Amygdala (tissue), 56 donors: ENCODE data around the gene RGS1.

ENCODE experiments used
- DNase-seq, 56 donors: peaks; one replicate each; lab custom pipeline; 2025; lab: John Stamatoyannopoulos, UW

Gene RGS1

DNA sequence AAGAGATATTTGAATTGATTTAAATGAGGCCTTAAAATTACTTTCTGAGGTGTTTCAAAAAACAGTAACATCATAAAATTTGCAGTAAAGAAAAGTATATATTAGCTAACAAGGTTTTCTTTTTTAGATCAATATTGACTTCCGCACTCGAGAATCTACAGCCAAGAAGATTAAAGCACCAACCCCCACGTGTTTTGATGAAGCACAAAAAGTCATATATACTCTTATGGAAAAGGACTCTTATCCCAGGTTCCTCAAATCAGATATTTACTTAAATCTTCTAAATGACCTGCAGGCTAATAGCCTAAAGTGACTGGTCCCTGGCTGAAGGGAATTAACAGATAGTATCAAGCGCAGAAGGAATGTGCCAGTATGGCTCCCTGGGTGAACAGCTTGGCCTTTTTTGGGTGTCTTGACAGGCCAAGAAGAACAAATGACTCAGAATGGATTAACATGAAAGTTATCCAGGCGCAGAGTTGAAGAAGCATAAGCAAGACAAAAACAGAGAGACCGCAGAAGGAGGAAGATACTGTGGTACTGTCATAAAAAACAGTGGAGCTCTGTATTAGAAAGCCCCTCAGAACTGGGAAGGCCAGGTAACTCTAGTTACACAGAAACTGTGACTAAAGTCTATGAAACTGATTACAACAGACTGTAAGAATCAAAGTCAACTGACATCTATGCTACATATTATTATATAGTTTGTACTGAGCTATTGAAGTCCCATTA lies 3.6 kb downstream of the RGS1 start:
- DNase-seq = no peak

DNA sequence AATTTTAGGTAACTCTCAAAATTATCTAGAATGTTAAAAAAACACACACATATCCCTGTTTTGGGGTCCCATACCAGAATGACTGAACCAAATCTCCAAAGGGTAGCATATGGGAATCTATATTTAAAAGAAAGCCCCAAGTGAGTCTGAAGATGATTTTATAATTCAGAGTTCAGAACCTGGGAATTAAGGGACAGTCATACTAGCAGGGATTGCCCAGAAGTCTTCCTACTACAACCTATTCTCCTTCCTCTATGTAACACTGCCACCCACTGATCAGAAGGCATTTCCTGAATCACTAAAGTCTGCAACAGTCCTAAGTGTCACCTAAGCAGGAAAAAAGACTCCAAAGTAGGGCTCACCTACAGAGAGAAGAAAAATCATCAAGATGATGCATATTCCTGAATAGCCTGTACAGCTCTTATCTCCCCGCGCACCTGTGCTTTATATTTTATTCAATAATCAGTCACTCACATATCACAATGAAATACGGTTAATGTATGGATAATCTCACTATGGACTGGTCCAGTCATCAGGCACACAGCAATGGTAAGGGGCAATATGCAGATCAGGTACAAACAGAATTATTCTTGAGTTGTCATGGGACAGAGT lies 4.9 kb downstream of the RGS1 start:
- peak in 1 of 56 donors; percentile 3 for DNase-seq

DNA sequence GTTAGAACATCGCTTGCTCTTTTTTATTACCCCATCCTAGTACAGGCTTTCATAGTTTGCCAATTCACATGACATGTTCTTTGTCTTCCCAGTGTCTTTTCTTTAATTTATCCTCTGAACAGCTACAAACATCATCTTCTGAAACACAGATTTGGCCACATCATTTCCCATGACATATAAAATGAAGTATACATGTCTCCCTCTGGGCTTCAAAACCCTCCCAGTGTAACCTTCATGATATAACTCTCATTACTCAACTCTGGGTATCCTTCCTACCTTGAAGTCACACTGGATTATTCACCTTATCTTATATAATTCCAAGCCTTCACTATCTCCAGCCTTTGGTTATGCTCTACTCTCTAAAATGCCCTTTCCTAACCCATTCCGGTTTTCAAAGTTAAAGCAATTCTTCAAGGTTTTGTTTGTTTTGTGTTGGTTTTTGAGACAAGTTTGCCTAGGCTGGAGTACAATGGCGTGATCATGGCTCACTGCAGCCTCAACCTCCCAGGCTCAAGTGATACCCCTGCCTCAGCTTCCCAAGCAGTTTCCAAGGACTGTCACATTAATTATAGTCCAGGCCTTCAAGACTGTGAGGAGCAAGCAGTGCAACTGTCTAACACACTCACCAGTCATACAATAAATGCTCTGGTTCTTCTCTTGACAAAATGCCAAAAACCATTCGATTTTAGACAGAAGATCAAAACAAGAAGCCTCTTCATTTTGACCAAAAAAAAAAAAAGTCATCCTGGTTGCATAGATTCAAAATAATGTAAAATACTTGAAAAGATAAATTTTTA lies 5.8 kb downstream of the RGS1 start:
- no peak for DNase-seq

DNA sequence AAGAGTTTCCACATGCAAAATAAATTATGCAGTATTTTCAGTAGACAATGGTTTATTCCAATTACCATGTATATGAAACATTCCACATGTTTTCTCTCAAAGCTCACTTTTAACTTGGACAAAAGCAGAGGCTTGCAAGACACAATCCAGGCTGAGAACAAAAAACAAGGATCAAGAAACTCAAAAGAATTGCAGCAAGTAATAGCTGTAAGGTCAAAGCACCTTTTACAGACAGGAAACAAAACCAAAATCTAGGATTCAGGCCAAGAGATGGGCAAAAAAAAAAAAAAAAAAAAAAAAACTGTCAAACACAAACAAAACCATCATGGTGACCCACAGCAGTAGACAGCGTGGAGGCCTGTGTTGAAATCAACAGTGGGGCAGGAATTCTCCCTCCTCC lies 9.3 kb downstream of the RGS1 start:
- no peak for DNase-seq

DNA sequence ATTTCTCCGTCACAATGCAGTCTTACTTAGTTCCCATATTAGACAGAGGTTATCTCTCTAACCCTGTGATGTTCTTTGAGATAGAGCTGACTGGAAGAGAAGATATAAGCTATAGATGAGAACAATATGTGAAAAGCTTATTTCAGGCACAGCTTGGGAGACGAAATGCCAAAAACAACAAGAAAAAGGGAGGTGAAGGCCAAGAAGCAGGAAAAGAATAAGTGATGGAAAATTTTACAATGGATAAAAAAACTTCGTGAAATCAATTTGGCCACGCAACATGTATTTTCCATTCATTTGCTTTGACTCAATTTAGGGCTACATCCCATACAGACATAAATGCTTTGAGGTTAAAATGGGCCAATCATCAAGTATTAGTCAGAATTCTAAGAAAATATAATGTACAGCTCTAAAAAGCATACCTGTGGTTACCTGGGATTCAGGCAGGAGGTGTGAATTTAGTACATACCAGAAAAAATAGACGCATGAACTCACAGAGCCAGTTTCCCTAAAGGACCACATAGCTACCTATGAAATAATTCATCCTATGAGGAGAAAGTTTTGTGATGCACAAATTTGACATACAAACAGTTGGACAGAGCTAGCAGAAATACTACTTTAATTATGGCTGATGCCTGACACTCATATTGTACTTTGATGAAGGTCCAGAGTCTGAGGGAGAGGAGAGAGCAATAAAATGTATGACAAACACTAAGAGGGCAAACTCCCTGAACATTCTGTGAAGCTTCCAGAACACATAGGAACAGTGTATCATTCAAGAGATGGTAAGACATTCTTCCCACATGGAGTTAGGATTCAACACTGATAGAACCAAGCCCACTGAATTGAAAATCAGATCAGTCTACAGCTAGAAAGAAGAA lies 12.1 kb downstream of the RGS1 start:
- DNase-seq = no peak

DNA sequence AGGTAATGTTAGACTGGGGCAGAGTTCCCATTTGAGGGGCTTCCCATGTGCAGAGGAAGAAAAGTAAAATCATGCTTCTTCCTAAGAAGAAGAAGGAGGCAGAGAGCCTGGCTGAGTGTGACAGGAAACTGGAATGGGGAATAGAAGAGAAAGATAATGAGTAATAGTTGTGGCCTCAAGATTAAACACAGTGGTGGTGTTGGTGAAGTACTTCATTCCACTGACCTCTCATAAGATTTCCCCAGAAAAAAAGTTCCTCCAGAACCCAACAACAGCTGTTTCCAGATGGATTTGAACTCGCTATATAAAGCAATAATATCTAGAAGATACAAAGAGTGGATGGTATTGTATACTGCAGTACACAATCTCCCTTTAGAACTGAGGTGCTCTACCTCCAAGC lies 13.0 kb downstream of the RGS1 start:
- DNase-seq = no peak

DNA sequence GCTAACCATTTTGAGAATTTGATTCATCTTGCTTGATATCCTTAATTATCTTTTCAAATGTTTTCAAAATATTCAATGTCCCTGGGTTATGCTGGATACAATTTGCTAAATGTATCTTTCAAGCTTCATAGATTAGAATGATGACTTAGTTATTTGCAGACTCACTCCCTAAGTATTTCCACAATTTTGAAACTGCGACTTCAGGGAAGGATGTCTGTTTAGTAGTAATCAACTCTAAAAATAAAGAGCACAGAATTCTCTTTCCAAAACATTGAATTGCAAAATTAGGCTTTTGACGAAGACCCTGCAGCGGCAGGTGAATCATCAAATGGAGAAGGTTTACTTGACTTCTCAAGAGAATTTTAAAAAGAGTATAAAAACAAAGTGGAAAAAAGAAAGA lies 14.2 kb downstream of the RGS1 start:
- DNase-seq = no peak

DNA sequence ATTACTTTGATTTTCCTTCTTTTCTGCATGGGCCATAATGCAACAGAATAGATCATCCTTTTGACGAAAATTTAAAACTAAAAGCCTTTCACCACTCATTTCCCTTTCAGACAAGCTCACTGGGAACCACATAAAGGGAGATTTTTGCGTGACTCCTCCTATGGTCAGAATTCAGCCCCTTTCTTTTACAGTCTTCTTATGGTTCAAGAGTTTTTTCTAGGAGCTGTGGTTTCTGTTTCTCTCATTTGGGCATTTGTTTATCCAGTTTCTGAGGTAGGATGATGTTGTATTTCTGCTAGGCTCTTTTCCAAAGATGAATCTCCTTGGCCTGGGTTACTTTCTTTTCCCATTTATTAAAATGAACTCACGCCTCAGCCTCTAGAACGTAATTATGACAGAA lies 16.9 kb downstream of the RGS1 start:
- no peak for DNase-seq

DNA sequence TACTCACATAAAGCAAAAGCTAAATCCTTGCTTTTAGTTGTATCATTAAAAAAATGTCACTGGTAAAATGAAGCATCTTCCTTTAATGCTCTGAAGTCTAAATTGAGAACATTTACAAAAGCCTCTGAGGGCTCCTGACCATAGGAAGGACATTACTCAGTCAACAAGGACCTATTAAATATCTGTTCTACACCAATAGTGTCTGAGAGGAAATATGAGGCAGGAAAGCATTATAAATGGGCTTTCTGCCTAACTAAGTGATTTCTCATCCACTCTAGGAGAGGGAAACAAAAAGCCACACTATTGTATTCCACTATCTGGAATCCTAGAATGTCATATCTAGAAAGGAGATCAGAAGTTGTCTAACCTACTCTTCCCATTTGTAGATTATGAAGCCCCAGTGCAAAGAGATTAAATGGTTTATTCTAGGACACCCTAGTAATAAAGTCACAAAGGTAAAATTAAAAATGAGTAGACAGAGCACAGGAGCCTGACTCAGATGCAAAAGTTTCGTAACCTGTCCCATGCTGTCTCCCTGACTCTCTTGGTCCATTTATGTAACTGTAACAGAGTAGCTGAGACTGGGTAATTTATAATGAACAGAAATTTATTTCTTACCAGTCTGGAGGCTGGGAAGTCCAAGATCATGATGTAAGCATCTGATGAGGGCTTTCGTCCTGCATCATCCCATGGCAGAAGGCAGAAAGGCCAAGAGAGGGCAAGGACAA lies 17.6 kb downstream of the RGS1 start:
- DNase-seq = no peak

DNA sequence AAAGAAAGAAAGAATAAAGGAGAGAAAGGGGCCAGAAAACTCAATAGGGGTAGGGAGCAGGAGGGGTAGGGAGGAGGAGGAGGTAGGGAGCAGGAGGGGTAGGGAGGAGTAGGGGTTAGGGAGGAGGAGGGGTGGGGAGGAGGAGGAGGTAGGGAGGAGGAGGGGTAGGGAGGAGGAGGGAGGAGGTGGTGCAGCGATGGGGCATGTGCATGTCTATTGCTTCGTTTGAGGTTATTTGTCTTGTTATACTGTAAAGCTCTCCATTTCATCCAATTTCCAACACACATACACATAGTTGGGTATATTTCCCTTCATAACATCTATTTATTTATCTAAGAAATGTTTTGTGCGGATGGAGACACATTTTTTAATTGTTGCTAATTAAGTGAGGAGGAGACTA lies 19.7 kb downstream of the RGS1 start:
- no peak for DNase-seq

DNA sequence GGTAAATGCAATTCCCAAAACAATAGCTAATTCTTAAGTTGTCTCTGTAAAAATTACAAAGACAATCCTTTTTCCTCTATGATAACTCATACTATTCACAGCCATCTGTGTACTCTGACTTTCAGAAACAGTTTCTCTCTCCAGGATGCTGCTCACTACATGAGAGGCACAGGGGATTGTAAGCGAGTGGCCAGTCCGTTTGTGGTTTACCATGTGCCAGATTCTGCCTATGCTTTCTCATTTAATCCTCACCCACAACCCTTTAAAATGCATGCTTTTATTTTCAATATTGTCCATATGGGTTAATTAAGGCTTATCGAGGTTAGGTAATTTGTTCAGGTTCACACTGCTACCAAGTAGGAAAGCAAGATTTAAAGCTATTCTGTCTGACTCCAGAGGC lies 23.0 kb downstream of the RGS1 start:
- DNase-seq = no peak

DNA sequence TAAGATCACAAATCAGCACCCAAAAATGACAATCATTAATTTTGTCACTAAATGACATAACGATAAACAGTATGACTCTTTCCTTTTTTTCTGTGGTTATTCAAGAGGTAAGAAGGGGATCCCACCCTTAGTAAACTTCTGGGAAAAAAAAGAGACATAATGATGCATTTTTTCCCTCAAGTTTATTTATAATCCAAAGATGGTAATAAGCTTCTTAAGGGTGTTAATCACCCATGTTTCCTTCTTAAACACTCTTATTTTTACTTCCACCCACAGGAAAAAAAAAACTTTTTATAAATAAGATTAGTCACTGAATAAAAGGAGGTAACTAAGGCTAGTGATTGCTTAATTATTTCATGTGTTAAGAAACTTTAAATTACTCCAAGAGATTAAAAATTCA lies 24.7 kb downstream of the RGS1 start:
- DNase-seq = no peak

DNA sequence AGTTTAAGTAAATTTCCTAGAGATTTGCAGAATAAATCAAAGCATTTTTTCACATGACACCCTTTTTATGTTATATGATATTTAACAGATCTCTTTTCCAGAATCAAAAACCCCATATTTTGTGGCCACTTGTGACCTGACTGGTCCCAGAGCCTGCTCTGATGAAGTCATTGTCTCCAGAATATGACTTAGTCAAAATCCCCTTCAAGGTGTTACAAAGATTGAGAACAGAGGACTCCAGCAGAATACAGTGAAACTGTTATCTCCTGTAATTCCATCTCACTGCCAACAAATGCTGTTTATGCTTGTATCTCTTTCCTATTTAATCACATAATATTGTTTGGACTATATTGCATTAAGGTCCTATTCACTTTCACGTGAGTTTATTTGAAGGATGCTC lies 25.6 kb downstream of the RGS1 start:
- no peak for DNase-seq

DNA sequence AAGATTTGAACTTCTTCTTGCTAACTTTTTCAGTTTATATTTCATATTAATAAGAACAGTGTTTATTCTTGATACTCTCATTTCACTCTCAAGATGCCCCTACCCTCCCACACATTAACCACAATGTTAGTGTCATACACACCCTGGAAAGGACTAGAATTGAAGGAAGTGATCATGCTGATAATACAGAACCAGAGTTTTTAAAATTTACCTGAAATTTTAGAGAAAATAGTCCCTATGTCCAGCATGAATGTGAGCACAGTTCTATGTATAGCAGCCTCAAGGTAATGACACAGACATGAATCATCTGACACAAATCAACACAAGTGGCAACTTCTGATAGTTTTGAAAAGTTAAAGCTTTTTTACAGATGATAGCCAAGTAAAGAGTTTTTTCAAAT lies 26.0 kb downstream of the RGS1 start:
- no peak for DNase-seq

DNA sequence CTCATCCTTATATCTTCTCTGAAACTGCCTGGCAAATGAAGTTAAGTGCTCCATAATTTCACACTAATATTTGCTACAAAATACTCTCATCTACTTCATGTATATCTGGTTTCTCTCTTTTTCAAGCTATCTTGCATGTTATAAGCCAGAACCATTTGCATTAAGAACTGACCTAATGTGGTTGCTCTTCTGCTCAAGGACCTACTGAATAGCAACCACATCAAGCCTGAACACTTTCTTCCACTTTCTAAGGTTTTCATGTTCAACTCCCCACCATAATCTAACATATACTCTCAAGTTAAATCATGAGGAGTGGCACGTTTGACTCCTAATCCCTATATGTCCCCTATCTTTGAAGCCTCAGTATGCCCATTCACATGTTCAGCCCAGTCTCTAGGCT lies 27.2 kb downstream of the RGS1 start:
- DNase-seq = no peak

DNA sequence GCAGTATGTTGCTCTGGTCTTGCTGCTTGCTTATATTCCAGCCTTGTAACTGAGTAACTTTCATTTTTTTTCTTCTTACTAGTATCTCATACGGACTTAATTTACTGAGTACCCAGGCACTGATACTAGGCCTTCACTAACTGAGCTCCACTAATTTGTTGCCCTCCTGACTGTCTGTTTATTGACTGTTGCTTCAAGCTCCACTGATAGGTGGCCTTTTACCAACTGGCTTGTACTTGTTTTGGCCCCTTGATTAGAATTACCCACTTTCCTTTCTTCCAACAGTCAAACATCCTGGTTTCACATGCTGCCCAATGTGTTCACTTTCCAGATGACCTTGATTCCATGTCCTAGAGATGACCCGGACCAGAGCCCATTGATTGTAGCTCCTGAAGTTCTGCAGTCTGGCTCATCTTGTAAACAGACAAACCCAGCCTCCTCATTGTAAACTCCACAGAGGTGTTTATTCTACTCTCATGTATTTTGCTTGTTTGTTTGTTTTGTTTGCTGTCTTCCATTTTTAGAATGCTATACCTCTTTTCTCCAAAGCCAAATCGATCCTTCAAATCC lies 27.7 kb downstream of the RGS1 start:
- no peak for DNase-seq

DNA sequence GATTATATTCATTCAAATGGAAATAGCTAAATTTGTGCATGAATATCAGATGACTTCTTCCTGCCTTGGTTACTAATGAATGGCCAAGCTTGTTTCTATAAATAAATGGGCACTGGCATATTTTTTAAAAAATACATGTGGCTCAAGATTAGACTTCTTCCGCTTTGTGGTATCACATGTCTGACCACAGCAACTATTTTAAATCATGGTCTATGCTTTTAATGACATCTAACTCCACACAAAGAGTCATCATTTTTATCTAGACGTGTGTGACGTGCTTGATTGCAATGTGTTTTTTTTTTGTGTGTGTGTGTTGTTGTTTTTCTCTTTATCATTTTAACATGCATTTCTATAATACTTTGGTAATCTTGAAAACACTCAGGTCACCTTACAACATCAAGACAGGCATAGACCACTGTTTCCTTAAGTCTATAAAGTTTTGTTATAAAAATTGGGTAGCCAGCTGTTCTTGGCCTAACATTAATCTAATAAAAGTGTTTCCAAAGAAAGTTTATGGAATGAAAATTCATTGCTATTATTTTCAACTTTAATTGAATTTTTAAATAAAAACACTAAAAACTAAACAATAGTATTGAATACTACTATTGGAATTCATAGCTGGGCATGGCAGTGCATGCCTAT lies 29.5 kb downstream of the RGS1 start:
- DNase-seq = no peak

DNA sequence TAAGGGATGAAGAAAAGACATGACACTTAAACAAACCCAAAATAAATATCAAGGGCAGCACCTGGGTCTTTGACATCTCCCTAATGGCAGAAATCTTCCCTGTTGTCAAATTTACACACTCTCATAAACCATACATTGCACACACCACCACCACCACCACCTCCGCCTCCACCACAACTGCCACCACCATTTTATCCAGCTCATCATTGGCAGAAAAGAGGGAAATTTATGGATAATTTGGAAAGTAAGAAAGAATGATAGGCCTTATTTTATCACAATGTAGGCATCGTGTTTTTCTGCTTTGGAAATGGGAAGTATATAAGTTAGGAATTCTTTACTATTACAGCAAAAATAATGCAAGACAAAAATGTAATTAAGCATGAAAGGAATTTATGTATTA lies 33.1 kb downstream of the RGS1 start:
- no peak for DNase-seq
